ENCODE data around the gene TBC1D14. TPM values are rescaled to one million over a fixed set of nuclear protein-coding genes. Genes with fewer than 3 reads are reported as not detected.

Gene TBC1D14
- total RNA-seq, 1 experiment from 2014 or later = 50.2 TPM

DNA sequence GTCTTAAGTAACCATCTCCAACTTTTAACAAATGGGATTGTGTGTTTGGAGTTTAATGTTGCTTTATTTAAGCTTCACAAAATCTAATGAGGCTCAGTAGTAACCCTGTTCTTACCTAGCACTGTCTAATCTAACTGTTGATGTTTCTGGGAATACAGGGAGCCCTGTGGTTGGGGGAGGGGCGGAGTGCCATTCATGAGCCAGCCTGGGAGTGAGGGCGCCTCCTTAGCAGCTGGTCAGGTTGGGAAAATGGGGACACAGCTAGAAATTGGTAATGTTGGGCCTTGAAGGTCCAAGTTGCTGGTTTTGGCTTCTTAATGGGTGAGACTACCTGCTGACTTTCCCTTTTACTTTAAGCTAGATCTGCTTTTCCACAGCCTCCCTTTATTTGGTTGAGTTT lies 110.7 kb downstream of the TBC1D14 start:
- H3K18ac ChIP-seq (ENCODE audit: insufficient read length, low read depth, low read length) = no peak overlapping the region
- no peak overlapping the region for H3K27ac ChIP-seq (ENCODE audit: insufficient read length, low read depth, low read length)
- Mint-ChIP-seq H3K27me3 (ENCODE audit: low read depth) (no peaks in the 10 kb centered on the region; the same call in 1 of the 2 replicates), H3K4me1 (peaks cover 13 to 16% of the 10 kb centered on the region in 2 experiments), H3K36me3 (ENCODE audit: insufficient read depth in 1 of 3, low read depth in 3 of 3) (peaks cover 12 to 72% (median 45%) of the 10 kb centered on the region in 3 experiments), H3K27ac (peak overlapping the region in 1 of 3 experiments; percentile 59; a peak in 1 of 7 replicates), H3K4me3 (no peak overlapping the region), H3K9me3 (no peaks in the 10 kb centered on the region; a peak in 1 of 5 replicates)
- H3K4me1 ChIP-seq (ENCODE audit: insufficient read depth, low read length) = no peaks in the 10 kb centered on the region
- H3K23me2 ChIP-seq (ENCODE audit: insufficient read length, low read depth, low read length, poor library complexity, severe bottlenecking) = no peaks in the 10 kb centered on the region
- H3K4ac ChIP-seq (ENCODE audit: low read depth, low read length) = no peak overlapping the region
- H3K79me1 ChIP-seq (ENCODE audit: insufficient read depth, low read depth, low read length, poor library complexity, severe bottlenecking) = no peaks in the 10 kb centered on the region
- H2BK120ac ChIP-seq (ENCODE audit: low read depth, low read length, poor library complexity, severe bottlenecking) = no peak overlapping the region
- no peak for TF ChIP-seq CTCF (conservative IDR thresholded peaks at IDR 0.05)
- H3T11ph ChIP-seq (ENCODE audit: low read length) = no peak overlapping the region
- H3K79me2 ChIP-seq (ENCODE audit: insufficient read depth, low read length) = no peaks in the 10 kb centered on the region
- H3K14ac ChIP-seq (ENCODE audit: insufficient read depth, low read length) = no peak overlapping the region
- H3K27me3 ChIP-seq (ENCODE audit: insufficient read depth, low read length) = no peaks in the 10 kb centered on the region; the same call in 1 of the 2 replicates
- no peak overlapping the region for H3K56ac ChIP-seq (ENCODE audit: insufficient read length, low read depth, low read length)
- no peak overlapping the region for H2BK15ac ChIP-seq (ENCODE audit: low read depth, low read length)
- H4K20me1 ChIP-seq (ENCODE audit: control insufficient read depth, insufficient read depth, insufficient read length) = no peaks in the 10 kb centered on the region
- H3K9me3 ChIP-seq (ENCODE audit: control insufficient read depth, low read depth, low read length) = no peaks in the 10 kb centered on the region
- H4K5ac ChIP-seq (ENCODE audit: insufficient read length, low read depth, low read length) = no peak overlapping the region
- no peak overlapping the region for H2AK5ac ChIP-seq (ENCODE audit: insufficient read length, low read length)
- no peak for DNase-seq
- no peak overlapping the region for H2BK20ac ChIP-seq (ENCODE audit: low read depth, low read length, poor library complexity, severe bottlenecking)
- H3K9ac ChIP-seq (ENCODE audit: extremely low read depth, insufficient read length, low read length) = no peak overlapping the region
- H2BK5ac ChIP-seq (ENCODE audit: insufficient read length, low read length) = no peak overlapping the region
- H2AFZ ChIP-seq (ENCODE audit: low read length) = no peak overlapping the region
- no peak overlapping the region for H3K4me2 ChIP-seq (ENCODE audit: insufficient read depth, insufficient read length, low read length)
- H3K23ac ChIP-seq (ENCODE audit: insufficient read length, low read depth, low read length) = no peak overlapping the region
- WGBS (ENCODE audit: extremely low coverage, insufficient read length, low lambda C conversion rate) = no CpG with 5 or more reads among the region's 2 CpGs
- no peak overlapping the region for H4K91ac ChIP-seq (ENCODE audit: insufficient read length, low read depth, low read length)
- no peak overlapping the region for H4K8ac ChIP-seq (replicated peaks; ENCODE audit: insufficient read length, low read depth, low read length)
- H2BK12ac ChIP-seq (ENCODE audit: insufficient read length, low read depth, low read length) = no peak overlapping the region
